Bone marrow (tissue), 2 donors: Measurements from ENCODE around the gene CD300C.
"Not testable (repeated sequence)": the region's sequence is repeated elsewhere in the genome, so short reads cannot be mapped to it uniquely, and the experiment has no call there.

Experiments
- DNase-seq, 2 donors: peaks; one replicate each; lab custom pipeline; 2025; lab: John Stamatoyannopoulos, UW

Gene CD300C

GRCh38 chr17:74561586-74561985 is 15.7 kb upstream of the CD300C start:
- no peak for DNase-seq

DNA sequence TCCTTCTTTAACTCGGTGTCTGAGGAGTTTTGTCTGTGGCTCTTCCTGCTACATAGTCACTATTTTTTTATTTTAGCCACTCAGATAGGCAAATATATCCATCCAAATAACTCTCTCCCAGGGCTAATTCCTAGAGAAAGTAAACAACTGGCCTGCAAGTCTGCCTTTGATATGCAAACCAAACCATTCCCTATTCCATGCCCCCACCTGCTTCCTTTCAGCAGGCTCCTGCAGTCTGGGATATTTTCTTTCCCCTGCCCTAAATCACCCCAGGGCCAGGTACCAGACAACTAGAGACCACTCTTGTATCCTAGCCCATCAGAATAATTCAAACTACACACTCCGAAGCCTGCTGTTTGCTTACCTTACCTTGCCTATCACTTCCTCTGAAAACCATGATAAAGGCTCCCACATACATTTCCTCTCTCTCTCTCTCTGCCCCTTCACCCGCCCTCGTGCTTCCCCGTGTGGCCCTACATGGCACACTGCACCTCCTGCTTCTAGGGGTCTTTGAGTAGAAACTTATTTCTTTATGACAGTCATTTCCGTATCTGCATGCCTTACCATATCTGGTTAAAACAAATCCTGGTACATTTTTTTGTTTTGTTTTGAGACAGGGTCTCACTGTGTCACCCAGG is 13.1 kb upstream of the CD300C start:
- no peak for DNase-seq

DNA sequence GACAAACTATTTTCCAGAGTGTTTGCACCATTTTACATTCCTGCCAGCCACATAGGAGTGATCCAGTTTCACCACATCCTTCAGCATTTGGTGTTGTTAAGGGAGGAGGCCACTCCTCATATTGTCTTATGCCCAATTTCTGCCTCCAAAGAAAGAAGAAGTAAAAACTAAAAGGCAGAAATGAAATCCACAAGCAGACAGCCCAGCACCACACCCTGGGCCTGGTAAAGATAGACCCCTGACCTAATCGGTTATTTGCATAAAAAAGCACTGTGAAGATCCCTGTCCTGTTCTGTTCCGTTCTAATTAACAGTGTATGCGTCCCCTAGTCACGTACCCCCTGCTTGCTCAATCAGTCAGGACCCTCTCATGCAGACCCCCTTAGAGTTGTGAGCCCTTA is 12.5 kb upstream of the CD300C start:
- DNase-seq = not testable (repeated sequence)

- no peak for DNase-seq
Measured at GRCh38 chr17:74555427-74555940, 9.6 kb upstream of the CD300C start.

- no peak for DNase-seq
Measured at GRCh38 chr17:74554909-74555308, 9.0 kb upstream of the CD300C start.

GRCh38 chr17:74552037-74552436 is 6.1 kb upstream of the CD300C start:
- DNase-seq = no peak

- no peak for DNase-seq
Measured at GRCh38 chr17:74550602-74551001, 4.7 kb upstream of the CD300C start.

- no peak for DNase-seq
Measured at GRCh38 chr17:74549343-74549742, 3.4 kb upstream of the CD300C start.

- DNase-seq = peak in 1 of 2 donors; percentile 76
Measured at GRCh38 chr17:74547736-74548135, 1.8 kb upstream of the CD300C start.

DNA sequence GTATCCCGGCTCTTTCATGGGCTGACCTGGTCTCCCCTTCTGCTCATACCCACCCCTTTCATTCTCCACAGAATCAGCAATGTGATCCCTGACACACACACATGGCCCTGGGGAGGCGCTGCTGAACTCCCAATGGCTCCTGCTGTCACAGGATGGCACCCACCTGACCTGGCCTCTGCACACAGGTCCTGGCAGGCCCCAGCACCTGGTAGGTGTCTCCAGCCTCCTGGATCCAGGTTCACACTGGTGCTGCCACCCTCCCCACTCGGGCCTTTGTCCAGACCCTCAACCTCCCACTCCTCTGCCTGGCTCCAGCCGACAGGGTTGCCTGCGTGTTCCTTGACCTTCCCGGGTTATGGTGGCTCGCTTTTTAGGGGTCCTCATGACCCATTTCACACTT is 1.3 kb upstream of the CD300C start:
- DNase-seq = no peak

DNA sequence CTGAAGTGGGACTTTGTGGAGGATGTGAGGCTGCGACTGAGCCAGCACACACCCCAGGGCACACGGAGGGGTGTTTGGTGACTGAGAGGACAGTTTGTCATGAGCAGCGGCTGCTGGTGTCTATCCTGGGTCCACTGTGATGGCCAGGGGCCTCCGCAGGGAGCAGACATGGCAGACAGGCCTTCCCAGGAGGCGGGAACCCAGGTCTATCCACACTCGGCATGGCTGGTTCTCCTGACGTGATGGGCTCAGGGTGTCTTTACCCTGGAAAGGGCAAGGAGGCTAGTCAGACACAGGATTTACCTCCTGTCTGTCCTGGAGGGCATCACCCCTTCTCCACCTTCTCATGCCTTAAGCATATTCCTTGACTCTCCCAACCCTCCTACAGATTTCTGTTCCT is 671 bp upstream of the CD300C start:
- DNase-seq = no peak

DNA sequence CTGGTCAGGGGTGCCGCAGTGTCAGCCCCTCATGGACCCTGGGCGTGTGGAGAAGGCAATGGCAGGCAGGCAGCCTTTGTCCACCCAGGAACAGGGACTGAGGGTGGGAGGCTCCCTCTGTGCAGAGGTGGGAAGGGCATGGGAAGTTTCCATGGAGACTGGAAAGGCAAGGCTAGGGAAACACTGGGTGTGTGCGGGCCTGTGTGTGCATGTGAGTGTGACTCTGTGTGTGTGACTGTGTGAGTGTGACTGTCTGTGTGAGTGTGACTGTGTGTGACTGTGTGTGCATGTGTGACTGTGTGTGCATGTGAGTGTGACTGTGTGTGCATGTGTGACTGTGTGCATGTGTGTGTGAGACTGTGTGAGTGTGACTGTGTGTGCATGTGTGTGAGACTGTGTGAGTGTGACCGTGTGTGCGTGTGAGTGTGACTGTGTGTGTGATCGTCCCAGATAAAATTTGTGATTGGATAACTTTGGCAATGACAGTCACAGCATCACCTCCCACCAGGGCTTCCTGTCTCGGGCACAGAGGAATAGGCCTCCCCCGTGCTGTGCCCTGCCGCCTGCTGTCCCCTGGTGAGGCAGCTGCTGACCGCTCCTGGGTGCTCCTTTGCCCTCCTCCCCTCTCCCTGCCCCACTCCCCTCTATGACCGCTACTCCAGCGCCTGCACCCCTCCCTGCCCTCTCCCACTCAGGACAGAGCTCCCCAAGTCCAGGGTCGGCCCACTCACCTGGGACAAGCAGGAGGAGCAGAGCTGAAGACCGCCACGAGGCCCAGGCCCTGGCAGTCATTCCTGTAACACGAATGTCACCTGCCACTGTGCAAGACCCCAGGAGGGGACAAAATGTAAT is 698 bp downstream of the CD300C start:
- no peak for DNase-seq

DNA sequence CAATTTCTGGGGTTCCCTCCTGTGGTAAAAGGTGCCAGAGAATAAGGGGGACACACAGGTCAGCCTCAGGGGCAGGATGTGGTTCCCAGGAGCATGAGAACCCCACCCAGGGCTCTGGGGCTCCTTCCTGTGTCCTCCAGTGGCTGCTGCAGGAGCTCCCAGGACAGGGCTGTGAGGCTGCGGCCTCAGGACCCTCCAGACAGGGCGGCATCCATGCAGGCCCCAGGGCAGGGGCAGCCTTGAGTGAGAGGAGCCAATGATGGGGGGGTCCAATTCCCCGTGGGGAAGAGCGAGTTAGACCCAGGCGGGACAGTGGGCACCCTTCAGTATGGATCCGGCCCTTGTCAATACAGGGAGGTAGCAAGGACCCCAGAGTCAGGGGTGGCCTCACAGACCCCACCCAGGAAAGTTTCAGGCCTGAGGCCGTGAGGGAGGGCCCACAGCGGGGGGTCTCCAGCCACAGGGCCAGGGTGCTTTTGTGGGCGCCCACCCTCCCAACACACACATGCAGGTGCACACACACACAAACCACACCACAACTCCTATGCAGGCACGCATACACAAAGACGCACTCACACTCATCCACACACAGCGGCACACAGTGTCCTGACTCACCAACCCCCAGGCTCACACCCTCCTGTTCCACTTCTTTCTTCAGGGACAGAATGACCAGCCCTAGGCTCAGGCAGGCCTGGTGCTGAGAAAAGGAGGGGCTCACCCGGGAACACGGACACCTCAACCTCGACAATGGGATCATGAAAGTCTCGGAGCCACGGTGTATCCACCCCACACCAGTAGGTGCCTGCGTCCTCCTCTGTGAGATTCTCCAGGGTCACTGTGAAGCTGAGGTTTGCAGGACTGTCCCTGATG is 1.8 kb downstream of the CD300C start:
- no peak for DNase-seq

DNA sequence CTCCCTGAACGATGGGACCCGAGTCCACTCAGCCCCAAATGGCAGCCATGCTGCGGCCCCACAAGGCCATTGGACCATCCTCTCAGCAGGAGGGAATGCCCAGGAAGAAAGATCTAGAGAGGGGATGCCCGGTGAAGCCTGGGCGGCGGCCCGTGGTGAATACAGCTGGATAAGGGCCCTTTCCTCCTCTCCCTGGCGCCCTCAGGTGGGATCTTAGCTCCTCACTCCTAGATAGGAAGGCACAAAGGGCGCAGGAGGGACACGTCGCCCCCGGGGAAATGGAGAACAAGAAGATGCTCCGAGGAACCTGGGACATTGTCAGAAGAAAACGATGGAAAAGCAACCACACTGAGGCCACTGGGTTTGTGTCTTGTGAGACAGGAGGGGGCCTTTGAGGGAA is 2.5 kb downstream of the CD300C start:
- DNase-seq = no peak

- DNase-seq = no peak
Measured at GRCh38 chr17:74542727-74543383, 3.1 kb downstream of the CD300C start.

- DNase-seq = no peak
Measured at GRCh38 chr17:74542166-74542565, 3.7 kb downstream of the CD300C start.

DNA sequence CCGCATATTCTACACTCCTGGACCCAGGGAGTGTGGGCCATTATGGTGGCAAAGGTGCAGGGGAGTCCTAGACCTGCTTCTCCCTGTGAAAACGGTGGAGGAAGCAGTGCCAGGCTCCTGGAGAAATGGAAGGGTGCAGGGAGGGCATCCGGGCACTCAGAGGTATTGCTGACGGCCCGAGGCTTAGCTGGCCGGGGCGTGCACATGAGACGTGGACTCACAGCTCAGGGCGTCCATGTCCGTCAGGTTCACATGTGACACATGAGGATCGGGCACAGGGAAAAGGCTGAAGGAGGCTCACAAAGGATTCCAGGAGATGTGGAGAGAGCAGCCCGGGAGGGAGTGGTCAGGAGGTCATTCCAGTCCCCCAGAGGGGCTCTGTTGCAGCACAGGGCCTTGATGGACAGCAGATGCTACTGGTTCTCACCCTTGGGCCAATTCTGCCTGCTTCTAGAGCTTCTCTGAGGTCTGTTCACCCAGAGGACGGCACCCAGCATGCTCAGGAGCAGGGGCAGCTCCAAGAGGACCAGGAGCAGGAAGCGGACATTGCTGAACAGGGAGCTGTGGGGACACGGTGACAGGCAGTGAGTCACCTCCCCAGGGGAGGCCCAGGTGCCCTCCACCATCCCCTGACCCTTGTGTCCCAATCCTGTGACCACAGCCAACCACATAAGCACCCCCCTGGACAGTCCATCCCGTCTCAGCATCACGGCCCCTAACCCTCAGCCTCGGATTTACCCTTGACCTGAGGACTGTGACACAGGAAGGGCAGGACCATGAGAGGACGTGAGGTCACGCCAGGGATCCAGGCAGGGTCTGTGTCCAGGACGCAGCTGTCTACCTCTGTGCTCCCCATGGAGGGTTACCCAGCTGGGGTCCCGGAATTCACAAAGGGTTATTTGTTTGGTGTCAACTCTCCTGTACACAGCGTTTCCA is 4.5 kb downstream of the CD300C start:
- no peak for DNase-seq

DNA sequence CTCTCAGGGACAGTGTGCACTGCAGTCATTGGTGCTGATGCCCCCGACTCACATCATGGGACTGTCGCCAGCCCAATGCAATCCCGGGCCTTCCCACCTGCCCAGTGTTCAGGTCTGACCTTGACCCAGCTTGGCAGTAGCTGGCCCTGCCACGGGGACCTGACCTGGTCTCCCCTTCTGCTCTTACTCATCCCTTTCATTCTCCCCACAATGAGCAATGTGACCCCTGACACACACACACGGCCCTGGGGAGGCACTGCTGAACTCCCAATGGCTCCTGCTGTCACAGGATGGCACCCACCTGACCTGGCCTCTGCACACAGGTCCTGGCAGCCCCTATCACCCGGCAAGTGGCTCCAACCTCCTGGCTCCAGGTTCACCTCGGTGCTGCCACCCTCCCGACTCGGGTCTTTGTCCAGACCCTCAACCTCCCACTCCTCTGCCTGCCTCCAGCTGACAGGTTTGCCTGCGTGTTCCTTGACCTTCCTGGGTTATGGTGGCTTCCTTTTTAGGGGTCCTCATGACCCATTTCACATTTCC is 6.6 kb downstream of the CD300C start:
- no peak for DNase-seq

- DNase-seq = no peak
Measured at GRCh38 chr17:74536890-74537289, 9.0 kb downstream of the CD300C start.

DNA sequence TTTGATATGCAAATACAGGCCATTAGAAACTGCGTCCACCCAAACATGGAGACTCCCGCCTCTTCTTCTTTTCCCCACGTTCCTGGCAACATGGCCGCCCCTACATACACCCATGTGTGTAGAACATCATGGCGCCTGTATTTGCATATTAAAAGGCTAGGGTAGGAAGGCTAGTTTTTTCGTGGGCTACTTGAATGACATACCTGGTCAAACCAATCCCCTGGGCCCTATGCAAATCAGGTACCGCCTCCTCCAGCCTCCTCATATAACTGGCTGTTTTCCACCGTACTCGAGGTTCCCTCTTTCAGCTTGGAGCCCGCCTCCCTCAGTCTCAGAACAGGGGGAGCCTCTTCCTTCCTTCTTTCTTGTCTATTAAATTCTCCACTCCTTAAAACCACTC is 13.8 kb downstream of the CD300C start:
- peak; percentile 41 to 95 for DNase-seq
